ENCODE measurements around the gene CDK2AP2. TPM values are rescaled to one million over a fixed set of nuclear protein-coding genes. Genes with fewer than 3 reads are reported as not detected.

The CDK2AP2 gene
- total and polyA plus RNA-seq, 2 donors (not counting 3 experiments of a cell fraction or from before 2014, with no cell fraction given), result 81.2 to 143 TPM

DNA sequence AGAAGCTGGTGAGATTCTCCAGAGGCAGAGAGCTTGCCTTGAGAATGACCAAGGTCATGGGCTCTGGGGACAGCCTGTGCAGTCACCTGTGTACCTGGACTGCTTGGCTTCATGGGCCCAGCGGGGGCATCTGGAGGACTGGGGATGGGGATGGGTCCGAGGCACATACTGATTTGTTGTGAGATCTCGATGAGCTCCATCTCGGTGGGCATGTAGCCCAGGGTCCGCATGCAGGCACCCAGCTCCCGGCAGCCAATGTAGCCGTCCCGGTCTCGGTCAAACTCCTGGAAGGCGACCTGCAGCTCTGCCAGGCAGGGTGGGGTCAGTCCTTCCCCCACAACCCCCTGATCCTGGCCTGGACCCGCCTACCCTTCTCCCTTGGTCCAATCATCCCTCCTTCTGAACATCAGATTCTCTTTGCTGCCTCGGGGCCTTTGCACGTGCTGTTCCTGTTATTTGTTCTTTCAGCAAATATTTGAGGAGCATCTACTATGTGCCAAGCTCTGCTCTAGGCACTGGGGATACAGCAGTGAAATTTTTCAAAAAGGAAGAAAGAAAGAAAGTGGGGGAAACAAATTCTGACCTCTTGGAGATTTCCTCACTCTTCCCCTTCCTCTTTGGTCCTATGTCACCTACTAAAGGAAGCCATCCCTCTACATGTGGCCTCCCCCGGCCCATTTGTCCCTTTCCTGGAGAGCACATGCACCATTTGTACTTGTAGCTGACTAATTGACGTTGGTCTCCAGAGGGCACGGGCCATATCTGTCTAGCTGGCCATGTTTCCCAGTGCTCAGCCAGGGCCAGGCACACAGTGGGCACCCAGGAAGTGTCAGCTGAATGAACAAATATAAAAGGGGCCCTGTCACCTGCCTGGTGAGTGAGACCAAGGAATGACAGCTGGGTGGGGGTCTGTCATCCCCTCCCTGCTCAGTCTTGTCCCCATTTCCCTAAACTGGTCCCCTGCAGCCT lies 13.2 kb upstream of the CDK2AP2 start:
- Histone ChIP-seq H4K20me1 (replicated peaks; ENCODE audit: control insufficient read depth, extremely low read depth, insufficient read depth, low read length) (no peaks in the 10 kb centered on the region), H3K4me2 (ENCODE audit: insufficient read depth, low read length) (no peak overlapping the region), H3K4me1 (ENCODE audit: control insufficient read depth, extremely low read depth, insufficient read depth, low read length) (no peaks in the 10 kb centered on the region), H3K36me3 (ENCODE audit: control insufficient read depth in 2 of 2, extremely low read depth in 1 of 2, insufficient read depth in 2 of 2, low read length in 2 of 2) (no peaks in the 10 kb centered on the region), H3K9me1 (replicated peaks; ENCODE audit: control insufficient read depth, extremely low read depth, insufficient read depth, low read length) (no peaks in the 10 kb centered on the region), H3K27ac (ENCODE audit: insufficient read depth, low read depth, low read length) (no peak overlapping the region), H2AFZ (ENCODE audit: low read depth, low read length) (no peak overlapping the region), H3K27me3 (ENCODE audit: control insufficient read depth in 2 of 2, insufficient read depth in 2 of 2, low read length in 2 of 2) (peaks cover 0 to 3% of the 10 kb centered on the region in 2 experiments), H3K9me3 (replicated peaks; ENCODE audit: control insufficient read depth, insufficient read depth, low read length) (no peaks in the 10 kb centered on the region), H3K9ac (replicated peaks; ENCODE audit: extremely low read depth, insufficient read depth, low read length) (no peak overlapping the region), H3K79me2 (ENCODE audit: control insufficient read depth, insufficient read depth, low read length) (no peaks in the 10 kb centered on the region), H3K4me3 (replicated peaks in 1 of 3; ENCODE audit: insufficient read depth in 1 of 3, low read depth in 1 of 3, low read length in 3 of 3) (no peak overlapping the region)
- FAIRE-seq, result no peak
- no peak for TF ChIP-seq MYC (IDR thresholded peaks at IDR 0.05; ENCODE audit: low read depth, low read length)
- TF ChIP-seq EZH2 (IDR thresholded peaks at IDR 0.05; ENCODE audit: borderline replicate concordance, low read depth, low read length, severe bottlenecking), result no peak
- TF ChIP-seq POLR2AphosphoS5 (IDR thresholded peaks at IDR 0.05; ENCODE audit: insufficient read depth, low read depth, low read length), result no peak
- TF ChIP-seq, protein P1, sequence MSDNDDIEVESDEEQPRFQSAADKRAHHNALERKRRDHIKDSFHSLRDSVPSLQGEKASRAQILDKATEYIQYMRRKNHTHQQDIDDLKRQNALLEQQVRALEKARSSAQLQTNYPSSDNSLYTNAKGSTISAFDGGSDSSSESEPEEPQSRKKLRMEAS (IDR thresholded peaks at IDR 0.05; ENCODE audit: insufficient read depth, insufficient read length), result no peak
- no peak for TF ChIP-seq JUN (IDR thresholded peaks at IDR 0.05; ENCODE audit: borderline replicate concordance, insufficient read depth, insufficient read length, low read depth)
- ChIA-PET POLR2A (no interaction called here), CTCF (interaction anchor here (0.7 kb wide), 1 partner anchor 51 kb away, joined by 3 read pairs; no protein-coding TSS in a partner anchor)
- dilution Hi-C loops (cut with MboI; ENCODE audit: extremely low pct_ligation_motif_present, low sequenced_read_pairs) (no loop called here), intact Hi-C loops (cut with micrococcal nuclease) (no loop called here)
- DNase-seq (ENCODE audit: low read depth, low spot score), result no peak
- no TSS peak for BruUV-seq (replicated peaks)

DNA sequence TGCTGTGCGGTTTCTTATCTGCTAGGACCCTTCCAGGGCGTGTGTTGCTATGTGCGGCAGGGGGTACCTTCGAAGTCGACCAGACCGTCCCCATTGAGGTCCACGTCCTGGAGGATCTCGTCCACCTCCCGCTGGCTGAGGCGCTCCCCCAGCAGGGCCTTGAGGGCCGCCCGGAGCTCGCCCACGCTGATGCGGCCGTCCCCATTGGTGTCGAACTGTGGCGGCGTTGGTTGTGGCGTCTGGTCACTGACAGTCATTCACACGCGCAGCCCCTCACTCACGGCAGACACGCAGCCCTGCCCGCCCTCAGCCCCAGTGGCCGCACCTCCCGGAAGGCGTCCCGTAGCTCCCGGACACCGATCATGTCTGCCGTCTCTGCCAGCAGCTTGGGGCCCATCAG lies 11.8 kb upstream of the CDK2AP2 start:
- intact Hi-C loops (cut with micrococcal nuclease), result no loop called here

More for the DNA sequence above, 11.8 kb upstream of the CDK2AP2 start:
- Histone ChIP-seq H3K27ac (ENCODE audit: insufficient read depth, low read depth, low read length) (no peak overlapping the region), H3K9me3 (replicated peaks; ENCODE audit: control insufficient read depth, insufficient read depth, low read length) (no peaks in the 10 kb centered on the region), H3K9me1 (replicated peaks; ENCODE audit: control insufficient read depth, extremely low read depth, insufficient read depth, low read length) (no peaks in the 10 kb centered on the region), H3K9ac (replicated peaks; ENCODE audit: extremely low read depth, insufficient read depth, low read length) (no peak overlapping the region), H3K4me3 (replicated peaks in 1 of 3; ENCODE audit: insufficient read depth in 1 of 3, low read depth in 1 of 3, low read length in 3 of 3) (no peak overlapping the region), H3K4me1 (ENCODE audit: control insufficient read depth, extremely low read depth, insufficient read depth, low read length) (no peaks in the 10 kb centered on the region), H4K20me1 (replicated peaks; ENCODE audit: control insufficient read depth, extremely low read depth, insufficient read depth, low read length) (no peaks in the 10 kb centered on the region), H2AFZ (ENCODE audit: low read depth, low read length) (no peak overlapping the region), H3K27me3 (ENCODE audit: control insufficient read depth in 2 of 2, insufficient read depth in 2 of 2, low read length in 2 of 2) (peaks cover 0 to 3% of the 10 kb centered on the region in 2 experiments), H3K36me3 (ENCODE audit: control insufficient read depth in 2 of 2, extremely low read depth in 1 of 2, insufficient read depth in 2 of 2, low read length in 2 of 2) (no peaks in the 10 kb centered on the region), H3K79me2 (ENCODE audit: control insufficient read depth, insufficient read depth, low read length) (no peaks in the 10 kb centered on the region), H3K4me2 (ENCODE audit: insufficient read depth, low read length) (no peak overlapping the region)
- dilution Hi-C loops (cut with MboI; ENCODE audit: extremely low pct_ligation_motif_present, low sequenced_read_pairs), result no loop called here
- ChIA-PET CTCF (no interaction called here), POLR2A (no interaction called here)
- TF ChIP-seq FOS (IDR thresholded peaks at IDR 0.05; ENCODE audit: borderline replicate concordance, insufficient read depth, low read length) (no peak), GATA2 (IDR thresholded peaks at IDR 0.05; ENCODE audit: insufficient read depth, insufficient read length, low read depth, low read length) (no peak), EZH2 (IDR thresholded peaks at IDR 0.05; ENCODE audit: borderline replicate concordance, low read depth, low read length, severe bottlenecking) (no peak), POLR2A (IDR thresholded peaks at IDR 0.05; ENCODE audit: low read depth, low read length) (no peak), POLR2AphosphoS5 (IDR thresholded peaks at IDR 0.05; ENCODE audit: insufficient read depth, low read depth, low read length) (no peak), MYC (IDR thresholded peaks at IDR 0.05; ENCODE audit: low read depth, low read length) (no peak), JUN (IDR thresholded peaks at IDR 0.05; ENCODE audit: borderline replicate concordance, insufficient read depth, insufficient read length, low read depth) (no peak)
- TF ChIP-seq, protein P2, sequence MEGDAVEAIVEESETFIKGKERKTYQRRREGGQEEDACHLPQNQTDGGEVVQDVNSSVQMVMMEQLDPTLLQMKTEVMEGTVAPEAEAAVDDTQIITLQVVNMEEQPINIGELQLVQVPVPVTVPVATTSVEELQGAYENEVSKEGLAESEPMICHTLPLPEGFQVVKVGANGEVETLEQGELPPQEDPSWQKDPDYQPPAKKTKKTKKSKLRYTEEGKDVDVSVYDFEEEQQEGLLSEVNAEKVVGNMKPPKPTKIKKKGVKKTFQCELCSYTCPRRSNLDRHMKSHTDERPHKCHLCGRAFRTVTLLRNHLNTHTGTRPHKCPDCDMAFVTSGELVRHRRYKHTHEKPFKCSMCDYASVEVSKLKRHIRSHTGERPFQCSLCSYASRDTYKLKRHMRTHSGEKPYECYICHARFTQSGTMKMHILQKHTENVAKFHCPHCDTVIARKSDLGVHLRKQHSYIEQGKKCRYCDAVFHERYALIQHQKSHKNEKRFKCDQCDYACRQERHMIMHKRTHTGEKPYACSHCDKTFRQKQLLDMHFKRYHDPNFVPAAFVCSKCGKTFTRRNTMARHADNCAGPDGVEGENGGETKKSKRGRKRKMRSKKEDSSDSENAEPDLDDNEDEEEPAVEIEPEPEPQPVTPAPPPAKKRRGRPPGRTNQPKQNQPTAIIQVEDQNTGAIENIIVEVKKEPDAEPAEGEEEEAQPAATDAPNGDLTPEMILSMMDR (IDR thresholded peaks at IDR 0.05; ENCODE audit: extremely low read depth in 1 of 2, insufficient read depth in 1 of 2, low read depth in 1 of 2, low read length in 2 of 2), result no peak
- TF ChIP-seq, protein P1 (IDR thresholded peaks at IDR 0.05; ENCODE audit: insufficient read depth, insufficient read length), result no peak
- FAIRE-seq (no peak), DNase-seq (ENCODE audit: low read depth, low spot score) (no peak)
- no TSS peak for BruUV-seq (replicated peaks)

Data from endothelial cell of umbilical vein (primary cell).